CD4-positive, alpha-beta T cell treated with Interleukin-6 for 4 hours (primary cell): ENCODE data around the gene RRP1B.
A peak's percentile ranks its signal among the peaks of the same experiment; 100 is the strongest.
"Not testable (repeated sequence)": the region's sequence is repeated elsewhere in the genome, so short reads cannot be mapped to it uniquely, and the experiment has no call there.

ENCODE experiments used
- DNase-seq: peaks from one replicate; pipeline ENCODE4 v3.0.0-alpha.2; 2020; ENCODE audit warnings: mixed read lengths

RRP1B gene

DNA sequence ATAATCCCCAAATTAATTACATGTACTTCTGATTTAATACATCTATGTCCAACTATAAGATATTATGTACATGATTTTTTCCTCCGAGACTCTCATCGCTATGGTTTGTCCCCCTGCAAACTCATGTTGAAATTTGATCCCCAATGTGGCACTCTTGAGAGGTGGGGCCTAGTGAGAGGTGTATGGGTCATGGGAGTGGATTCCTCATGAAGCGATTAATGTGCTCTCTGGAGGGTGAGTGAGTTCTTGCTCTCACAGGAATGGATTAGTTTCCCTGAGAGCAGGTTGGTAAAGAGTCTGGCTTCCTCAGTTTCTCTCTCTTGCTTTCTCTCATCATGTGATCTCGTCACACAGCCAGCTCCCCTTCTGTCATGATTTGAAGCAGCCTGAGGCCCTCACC lies 16.2 kb upstream of the RRP1B start:
- no peak for DNase-seq

DNA sequence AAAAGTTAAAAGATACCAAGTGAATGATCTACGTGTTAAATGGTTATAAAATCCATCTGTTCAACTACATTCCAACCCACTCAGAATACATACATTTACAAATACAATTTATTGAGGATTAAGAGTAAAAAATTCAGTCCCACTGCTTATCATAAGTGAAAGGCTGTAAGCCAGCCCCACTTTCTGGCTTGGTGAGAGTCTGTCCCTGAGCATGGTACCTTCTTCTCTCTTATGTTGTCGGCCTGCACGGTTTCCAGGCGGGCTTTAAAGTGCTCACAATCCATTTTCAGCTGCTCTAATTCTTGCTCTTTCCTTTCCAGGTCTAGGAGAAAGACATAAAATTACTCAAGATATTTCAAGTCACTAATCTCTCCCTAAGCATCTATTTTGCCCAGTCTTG lies 15.3 kb upstream of the RRP1B start:
- no peak for DNase-seq

GRCh38 chr21:43644609-43645008 lies 14.8 kb upstream of the RRP1B start:
- DNase-seq, result no peak

DNA sequence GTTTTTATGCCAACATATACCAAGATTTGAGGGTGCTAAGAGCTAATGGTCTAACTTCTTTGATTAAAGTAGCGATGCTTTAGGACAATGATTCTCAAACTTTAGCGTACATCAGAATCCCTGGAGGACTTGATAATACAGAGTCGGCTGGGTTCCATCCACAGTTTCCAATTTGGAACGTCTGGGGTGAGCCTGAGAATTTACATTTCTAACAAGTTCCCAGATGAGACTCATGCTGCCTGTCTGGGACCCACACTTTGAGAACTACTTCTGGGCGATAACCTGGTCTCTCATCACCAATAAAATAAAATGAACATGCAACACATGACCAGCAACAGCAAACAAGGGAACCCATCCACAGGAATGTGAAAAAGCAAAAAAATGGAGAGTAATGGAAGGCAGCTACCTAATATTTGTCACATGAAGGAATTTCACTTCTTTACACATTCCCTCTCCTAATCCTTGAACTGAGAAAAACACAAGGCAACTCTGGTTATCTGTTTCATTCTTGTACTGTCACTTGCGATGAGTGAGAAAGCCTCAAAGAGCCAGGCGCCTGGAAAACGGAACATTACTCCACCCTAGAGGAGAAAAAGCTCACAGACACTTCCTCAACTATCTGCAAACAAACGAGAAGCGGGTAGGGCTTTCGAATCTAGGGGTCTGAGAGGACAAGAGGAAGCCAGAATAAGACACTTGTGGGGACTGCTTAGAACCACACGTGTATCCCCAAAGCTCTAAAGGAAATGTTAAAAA lies 14.0 kb upstream of the RRP1B start:
- peak; percentile 17 for DNase-seq

DNA sequence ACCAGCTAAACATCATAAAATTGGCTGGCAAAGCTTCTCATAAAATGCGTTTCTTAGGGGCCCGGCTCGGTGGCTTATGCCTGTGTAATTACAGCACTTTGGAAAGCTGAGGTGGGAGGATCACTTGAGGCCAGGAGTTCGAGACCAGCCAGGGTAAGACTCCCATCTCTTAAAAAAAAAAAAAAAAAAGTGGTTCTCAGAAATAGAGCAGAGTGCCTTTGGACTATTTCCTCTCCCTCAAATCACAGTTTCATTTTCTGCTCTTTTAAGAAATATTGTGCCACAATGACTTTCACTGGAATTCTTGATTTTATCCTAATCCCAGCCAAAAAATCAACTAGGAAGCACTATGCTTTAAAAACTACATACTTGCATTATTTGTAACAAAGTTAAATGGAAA lies 13.4 kb upstream of the RRP1B start:
- no peak for DNase-seq

GRCh38 chr21:43646550-43647260 lies 12.7 kb upstream of the RRP1B start:
- peak; percentile 90 for DNase-seq

DNA sequence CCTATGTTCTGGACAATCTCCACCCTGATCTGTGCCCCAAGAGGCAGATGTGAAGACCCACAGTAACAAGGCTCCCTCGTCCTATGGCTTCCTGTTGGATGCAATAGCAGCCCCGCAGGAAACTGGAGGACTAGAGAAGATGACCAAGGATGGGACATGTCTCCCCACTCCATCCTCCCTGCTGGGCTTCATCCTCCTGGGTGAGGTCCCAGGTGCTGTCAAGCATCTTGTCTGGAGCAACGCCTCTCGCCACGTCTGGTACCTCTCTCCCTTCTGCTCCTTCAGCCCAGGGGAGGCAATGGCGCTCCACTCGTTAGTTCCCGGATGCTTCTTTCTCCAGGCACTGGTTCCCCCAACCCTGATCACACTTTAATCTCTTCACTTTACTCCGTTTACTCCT lies 11.2 kb upstream of the RRP1B start:
- no peak for DNase-seq

DNA sequence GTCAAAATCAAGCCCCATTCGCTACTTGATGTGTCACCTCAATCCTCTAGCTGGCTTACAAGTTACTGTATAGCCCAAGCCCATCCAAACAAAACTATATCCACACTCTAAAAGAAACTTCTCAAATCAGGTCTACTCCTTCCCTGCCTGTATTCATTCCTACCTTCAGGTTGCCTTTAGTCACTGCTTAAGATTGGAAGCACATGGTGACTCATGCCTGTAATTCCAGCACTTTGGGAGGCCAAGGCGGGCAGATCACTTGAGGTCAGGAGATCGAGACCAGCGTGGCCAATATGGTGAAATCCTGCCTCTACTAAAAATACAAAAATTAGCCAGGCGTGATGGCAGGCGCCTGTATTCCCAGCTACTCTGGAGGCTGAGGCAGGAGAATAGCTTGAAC lies 7.4 kb upstream of the RRP1B start:
- not testable (repeated sequence) for DNase-seq

- DNase-seq, result no peak
These were observed 6.7 kb upstream of the RRP1B start for GRCh38 chr21:43652616-43653015.

DNA sequence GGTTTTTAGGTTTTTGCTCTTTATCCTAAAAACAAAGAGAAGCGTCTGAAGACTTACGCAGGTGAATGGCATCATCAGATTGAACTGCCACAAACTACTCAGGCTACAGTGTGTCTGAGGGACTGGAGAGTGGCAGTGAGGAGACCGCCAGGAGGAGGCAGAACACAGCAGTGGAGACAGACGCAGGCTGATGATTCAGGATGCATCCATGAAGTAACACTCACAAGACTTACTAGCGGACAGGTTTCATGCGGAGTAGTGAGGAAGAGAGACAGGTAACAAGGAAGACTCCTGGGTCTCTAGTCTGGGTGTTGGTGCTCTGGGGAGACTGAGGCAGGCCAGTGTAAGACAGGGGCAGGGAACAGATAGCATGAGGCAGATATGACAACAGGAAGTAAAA lies 5.7 kb upstream of the RRP1B start:
- no peak for DNase-seq

GRCh38 chr21:43654806-43655489 lies 4.4 kb upstream of the RRP1B start:
- no peak for DNase-seq

DNA sequence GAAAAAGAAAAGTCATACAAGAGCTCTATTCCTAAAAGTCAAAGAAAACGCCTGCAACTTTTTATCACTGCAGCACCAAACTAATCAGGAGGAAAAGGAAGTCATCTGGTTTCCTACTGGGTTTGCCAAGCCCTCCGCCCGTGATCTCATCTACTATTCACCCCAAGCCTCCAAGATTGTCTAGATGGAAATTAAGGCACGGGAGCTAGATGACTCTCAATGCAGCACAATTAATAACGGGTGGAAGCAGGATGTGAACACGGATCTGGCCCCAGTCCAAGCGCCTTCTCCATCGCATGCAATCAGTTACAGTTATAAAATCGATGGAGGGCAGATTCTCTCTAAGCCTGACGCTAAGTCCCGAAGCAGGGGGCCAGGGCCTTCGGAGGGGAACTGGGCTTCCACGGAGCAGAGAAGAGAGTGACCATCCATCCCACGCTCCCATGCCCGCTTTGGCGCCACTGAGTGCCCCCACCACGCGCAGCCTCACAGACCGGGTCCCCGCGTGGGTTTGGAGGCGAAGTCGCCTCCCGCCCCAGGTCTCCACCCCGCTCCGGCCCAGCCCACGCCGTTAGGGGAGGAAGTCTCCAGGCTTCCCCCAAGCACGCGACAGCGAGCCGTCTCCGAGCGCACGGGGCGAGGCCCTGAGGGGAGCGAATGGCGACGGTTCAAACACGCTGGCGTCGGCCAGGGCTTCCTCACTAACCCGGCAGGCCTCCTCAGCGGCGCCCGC lies 1.8 kb upstream of the RRP1B start:
- no peak for DNase-seq

DNA sequence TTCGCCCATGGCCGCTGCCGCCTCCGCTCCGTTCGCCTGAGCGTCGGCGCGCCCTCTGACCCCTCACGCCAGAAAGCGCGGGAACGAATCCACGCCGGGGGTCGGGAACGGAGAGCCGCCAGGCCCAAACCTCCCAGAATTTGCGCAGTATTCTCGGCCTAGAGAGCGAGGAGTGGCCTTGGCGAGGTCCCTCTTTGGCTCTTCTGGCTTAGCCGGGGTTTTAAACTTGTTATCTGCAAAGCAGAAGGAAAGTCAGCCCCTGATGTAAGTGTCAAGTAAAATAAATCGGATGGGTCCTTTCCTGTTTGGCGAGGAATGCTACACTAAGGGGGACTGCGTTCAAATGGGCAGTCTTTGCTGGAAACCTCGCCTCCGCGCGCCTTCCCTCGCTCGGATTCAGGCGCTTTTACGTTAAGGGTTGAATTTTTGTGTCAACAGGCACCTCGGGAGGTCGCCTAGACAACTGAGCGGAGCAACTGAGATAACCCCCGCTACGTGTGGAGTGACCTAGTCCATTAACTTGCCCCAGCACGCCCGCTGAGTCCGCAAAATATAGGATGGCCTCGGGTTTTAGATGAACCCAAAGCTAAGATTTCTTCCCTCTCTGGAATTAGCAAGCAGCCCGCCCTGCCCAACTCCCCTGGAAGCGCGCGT lies 1.1 kb upstream of the RRP1B start:
- no peak for DNase-seq

- no peak for DNase-seq
These were observed 608 bp upstream of the RRP1B start for GRCh38 chr21:43658769-43659135.

- no peak for DNase-seq
These were observed 2.9 kb downstream of the RRP1B start for GRCh38 chr21:43662286-43662685.

- no peak for DNase-seq
These were observed 3.7 kb downstream of the RRP1B start for GRCh38 chr21:43663033-43663432.

GRCh38 chr21:43664358-43664757 lies 5.0 kb downstream of the RRP1B start:
- DNase-seq, result no peak

DNA sequence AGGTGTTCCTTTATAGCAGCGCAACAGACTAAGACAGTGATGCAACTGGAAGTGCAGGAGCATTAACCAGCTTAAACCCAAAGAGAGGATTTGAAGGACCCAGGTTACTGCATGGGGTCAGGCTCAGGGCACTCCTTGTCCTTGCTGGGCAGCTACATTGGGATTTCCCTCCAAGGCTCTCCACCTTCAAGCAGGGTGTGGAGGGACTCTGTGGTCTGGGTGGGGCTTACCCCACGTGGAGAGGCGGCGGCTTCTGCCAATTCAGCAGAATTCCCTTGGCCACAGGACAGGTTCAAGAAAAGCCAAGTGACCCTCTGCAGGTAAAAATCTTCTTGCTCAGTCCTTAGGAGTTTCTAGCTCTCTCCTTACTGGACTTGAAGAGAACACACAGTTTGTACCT lies 6.5 kb downstream of the RRP1B start:
- DNase-seq, result no peak

DNA sequence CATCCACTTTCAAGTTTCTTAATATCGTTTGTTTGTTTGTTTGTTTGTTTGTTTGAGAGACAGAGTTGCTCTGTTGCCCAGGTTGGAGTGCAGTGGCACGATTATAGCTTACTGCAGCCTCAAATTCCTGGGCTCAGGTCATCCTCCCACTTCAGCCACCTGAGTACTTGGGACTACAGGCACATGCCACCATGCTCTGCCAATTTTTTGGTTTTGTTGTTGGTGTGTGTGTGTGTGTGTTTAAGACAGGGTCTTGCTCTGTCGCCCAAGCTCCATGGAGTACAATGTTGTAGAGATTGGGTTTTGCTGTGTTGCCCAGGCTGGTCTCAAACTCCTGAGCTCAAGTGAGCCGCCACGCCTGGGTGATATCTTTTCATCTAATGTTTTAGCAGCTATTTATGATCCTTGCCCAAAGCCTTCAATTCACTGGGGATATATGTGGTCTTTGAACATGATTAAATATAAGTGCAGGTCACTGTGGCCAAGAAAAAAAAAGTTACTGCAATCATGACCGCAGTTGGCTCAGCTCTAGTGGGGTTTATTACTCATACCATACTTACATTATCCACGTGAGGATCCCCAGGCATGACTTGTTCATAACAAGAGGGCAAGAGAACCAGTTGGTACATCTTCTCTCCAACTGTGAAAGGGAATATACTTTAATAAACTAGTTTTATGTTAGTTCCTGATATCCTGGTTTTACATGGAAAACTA lies 8.0 kb downstream of the RRP1B start:
- DNase-seq, result no peak

DNA sequence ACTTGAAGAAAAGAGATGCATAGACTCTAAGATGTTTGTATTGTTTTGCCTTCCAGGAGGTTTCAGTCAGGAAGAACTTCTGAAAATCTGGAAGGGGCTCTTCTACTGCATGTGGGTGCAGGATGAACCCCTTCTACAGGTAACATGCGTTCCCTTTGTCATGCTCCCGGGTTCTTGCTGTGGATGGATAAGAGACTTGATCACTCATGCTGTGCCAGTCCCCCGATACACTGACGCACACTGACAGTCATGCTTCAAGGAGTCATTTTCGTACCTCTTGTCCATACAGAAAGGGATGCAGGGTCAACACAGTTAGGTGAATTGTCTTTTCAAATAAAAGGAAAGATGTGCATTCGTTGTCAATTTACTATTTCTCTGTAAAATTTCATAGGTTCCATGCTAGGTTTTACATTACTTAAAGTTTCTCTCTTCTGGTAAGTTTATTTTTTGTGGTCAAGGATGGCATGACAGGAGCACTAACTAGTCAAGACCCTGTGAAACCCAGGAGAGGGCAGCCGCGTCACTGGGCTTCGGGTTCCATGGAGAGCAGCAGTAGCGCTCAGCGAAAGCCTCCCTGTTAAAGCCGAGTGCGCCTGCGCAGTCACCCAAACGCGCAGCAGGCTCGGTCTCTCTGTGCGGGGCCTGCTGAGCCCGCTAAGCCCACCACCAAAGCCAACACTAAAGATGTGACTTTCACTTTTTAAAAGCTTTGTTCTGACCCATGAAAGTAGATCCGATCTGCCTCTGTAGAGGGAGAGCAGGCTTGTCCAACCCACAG lies 10.7 kb downstream of the RRP1B start:
- no peak for DNase-seq

DNA sequence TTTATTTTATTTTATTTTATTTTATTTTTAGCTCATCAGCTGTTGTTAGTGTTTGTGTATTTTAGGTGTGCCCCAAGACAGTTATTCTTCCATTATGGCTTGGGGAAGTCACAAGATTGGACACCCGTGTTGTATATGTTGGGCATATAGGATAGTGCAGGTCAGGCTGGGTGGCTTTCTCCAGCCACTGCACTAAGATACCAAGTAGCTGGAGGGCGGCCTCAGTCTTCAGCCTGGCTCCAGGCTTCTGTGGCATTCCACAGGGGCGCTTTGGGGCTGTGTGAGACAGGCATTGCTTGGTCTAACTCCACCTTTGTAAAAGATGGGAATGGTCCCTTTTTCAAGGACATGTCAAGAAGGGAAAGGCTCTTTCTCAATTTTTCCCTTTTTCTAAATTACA lies 16.5 kb downstream of the RRP1B start:
- DNase-seq, result no peak
